Neural cell (in vitro differentiated cells): ENCODE results near the gene INPP5F. TPM values are rescaled to one million over a fixed set of nuclear protein-coding genes. Genes with fewer than 3 reads are reported as not detected.

Experiments
- H2AFZ ChIP-seq: fragments of 200-600, 300-800 bp; sonication (generic), shearing (Covaris generic); 2 replicates; pipeline ENCODE4 v1.6.0; 2014; ENCODE audit warnings: low read depth, mild to moderate bottlenecking, antibody characterized with exemption, low read length, moderate library complexity
- H3F3A ChIP-seq: fragments of 200-600 bp; shearing (Covaris generic); 2 replicates; pipeline ENCODE4 v1.6.1; 2016; ENCODE audit warnings: mild to moderate bottlenecking, moderate library complexity, mixed read lengths, antibody characterized with exemption, low read length; ENCODE audit not compliant: insufficient read depth, poor library complexity, severe bottlenecking
- H3K27ac ChIP-seq: fragments of 200-600, 300-800 bp; sonication (generic), shearing (Covaris generic); 2 replicates; pipeline ENCODE4 v1.5.1; 2014; ENCODE audit warnings: mild to moderate bottlenecking, low read length, moderate library complexity
- H3K27me3 ChIP-seq: fragments of 300-800, 200-600 bp; sonication (generic), shearing (Covaris generic); 2 replicates; pipeline ENCODE4 v1.6.0; 2014; ENCODE audit warnings: mild to moderate bottlenecking, low read depth, low read length, moderate library complexity; ENCODE audit not compliant: insufficient read depth
- H3K36me3 ChIP-seq: fragments of 300-800, 200-600 bp; sonication (generic), shearing (Covaris generic); 2 replicates; pipeline ENCODE4 v1.5.1; 2014; ENCODE audit warnings: mild to moderate bottlenecking, antibody characterized with exemption, low read length, moderate library complexity; ENCODE audit not compliant: insufficient read depth
- H3K4me2 ChIP-seq: fragments of 300-800, 200-600 bp; sonication (generic), shearing (Covaris generic); 2 replicates; pipeline ENCODE4 v1.6.0; 2014; ENCODE audit warnings: mild to moderate bottlenecking, low read length
- H3K4me3 ChIP-seq: fragments of 300-800, 200-600 bp; sonication (generic), shearing (Covaris generic); 2 replicates; pipeline ENCODE4 v1.5.1; 2014; ENCODE audit warnings: mild to moderate bottlenecking, low read length, moderate library complexity
- H3K79me2 ChIP-seq: fragments of 200-600 bp; shearing (Covaris generic); replicated peaks from 2 replicates; pipeline ENCODE4 v1.6.0; 2014; ENCODE audit warnings: mild to moderate bottlenecking, low read length, moderate library complexity; ENCODE audit not compliant: insufficient read depth
- H3K9ac ChIP-seq: fragments of 300-800, 200-600 bp; sonication (generic), shearing (Covaris generic); 2 replicates; pipeline ENCODE4 v1.6.1; 2016; ENCODE audit warnings: mild to moderate bottlenecking, low read length, mixed read lengths
- H3K9me2 ChIP-seq: fragments of 200-600 bp; shearing (Covaris generic); 2 replicates; pipeline ENCODE4 v1.6.1; 2016; ENCODE audit warnings: mild to moderate bottlenecking, low read length, mixed read lengths; ENCODE audit not compliant: insufficient read depth
- H3K9me3 ChIP-seq: fragments of 200-600, 300-800 bp; sonication (generic), shearing (Covaris generic); 2 replicates; pipeline ENCODE4 v1.6.1; 2016; ENCODE audit warnings: mild to moderate bottlenecking, mixed run types, low read length, moderate library complexity, mixed read lengths
- H4K20me1 ChIP-seq: fragments of 200-600 bp; shearing (Covaris generic); 2 replicates; pipeline ENCODE4 v1.6.1; 2016; ENCODE audit warnings: mild to moderate bottlenecking, mixed run types; ENCODE audit not compliant: insufficient read depth
- EP300 ChIP-seq: fragments of 450-650 bp; conservative IDR thresholded peaks from 2 replicates; pipeline ENCODE4 v1.6.1; 2014; ENCODE audit warnings: antibody characterized with exemption, mild to moderate bottlenecking, moderate library complexity; ENCODE audit not compliant: poor library complexity, severe bottlenecking
- EZH2 ChIP-seq: fragments of 200-600, 300-800 bp; shearing (Covaris generic), sonication (generic); IDR thresholded peaks from 2 replicates; pipeline ENCODE4 v1.6.1; 2014; ENCODE audit warnings: antibody characterized with exemption, low read length, borderline replicate concordance, mild to moderate bottlenecking; ENCODE audit not compliant: insufficient read depth, poor library complexity, severe bottlenecking
- MXI1 ChIP-seq: fragments of 450-650 bp; conservative IDR thresholded peaks from 2 replicates; pipeline ENCODE4 v1.6.1; 2014; ENCODE audit warnings: antibody characterized with exemption, mild to moderate bottlenecking; ENCODE audit not compliant: poor library complexity, severe bottlenecking
- POLR2AphosphoS5 ChIP-seq: IDR thresholded peaks from 2 replicates; pipeline ENCODE4 v1.6.1; 2012
- RAD21 ChIP-seq: fragments of 450-650 bp; conservative IDR thresholded peaks from 2 replicates; pipeline ENCODE4 v1.6.1; 2014; ENCODE audit warnings: antibody characterized with exemption, mild to moderate bottlenecking, moderate library complexity
- SMC3 ChIP-seq: fragments of 450-650 bp; conservative IDR thresholded peaks from 2 replicates; pipeline ENCODE4 v1.6.1; 2014; ENCODE audit warnings: antibody characterized with exemption, mild to moderate bottlenecking, moderate library complexity; ENCODE audit not compliant: poor library complexity
- TAF1 ChIP-seq: IDR thresholded peaks from 2 replicates; pipeline ENCODE4 v1.6.1; 2012; ENCODE audit warnings: low read depth
- polyA plus RNA-seq: library from polyadenylated mRNA; depleted of rRNA; stranded (reverse); fragments of >200 nt; gene quantifications from 2 replicates; pipeline ENCODE4 v1.2.3, GENCODE V29; 2014
- TF ChIP-seq, protein P1 (sequence below): IDR thresholded peaks from 2 replicates; pipeline ENCODE4 v1.6.1; 2012; ENCODE audit warnings: borderline replicate concordance
- TF ChIP-seq, protein P2 (sequence below): fragments of 450-650 bp; IDR thresholded peaks from 2 replicates; pipeline ENCODE4 v1.5.1; 2014; ENCODE audit warnings: antibody characterized with exemption, mild to moderate bottlenecking, moderate library complexity; ENCODE audit not compliant: poor library complexity, severe bottlenecking

INPP5F gene
- polyA plus RNA-seq, 1 donor from 2014 or later, result 114 TPM

DNA sequence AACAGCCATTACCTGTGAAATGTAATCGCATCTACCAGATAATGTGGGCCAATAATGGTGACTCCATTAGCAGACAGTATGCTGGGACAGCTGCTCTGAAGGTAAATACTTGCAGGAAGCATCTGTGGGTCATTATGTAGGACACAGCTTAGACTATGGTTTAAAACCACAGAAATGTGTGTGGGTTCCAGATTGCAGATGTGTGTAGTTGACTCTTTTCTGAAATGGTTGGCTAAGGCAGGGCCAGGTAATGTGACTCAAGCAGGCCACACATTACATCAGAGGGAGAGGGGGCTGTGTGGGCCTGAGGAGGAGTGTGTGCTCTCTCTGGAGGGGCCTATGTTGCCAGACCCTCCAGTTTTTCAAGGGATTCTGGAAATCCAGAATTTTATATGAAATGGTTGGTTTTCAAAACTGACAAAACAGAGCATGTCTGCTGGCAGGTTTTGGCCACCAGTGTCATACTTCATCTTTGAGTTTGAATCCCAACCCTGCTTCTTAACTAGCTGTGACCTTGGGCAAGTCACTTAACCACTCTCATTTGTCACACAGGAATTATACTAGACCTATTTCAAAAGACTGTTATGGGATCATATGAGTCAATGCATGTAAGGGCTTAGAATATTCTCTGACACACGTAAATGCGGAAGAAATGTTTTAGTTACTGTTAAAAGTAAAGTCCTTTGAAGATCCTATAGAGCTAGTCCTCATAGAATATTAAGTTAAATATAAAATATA lies 82.3 kb downstream of the INPP5F start:
- Histone ChIP-seq H3K9me3 (no peaks in the 10 kb centered on the region), H3K4me2 (no peak overlapping the region)

DNA sequence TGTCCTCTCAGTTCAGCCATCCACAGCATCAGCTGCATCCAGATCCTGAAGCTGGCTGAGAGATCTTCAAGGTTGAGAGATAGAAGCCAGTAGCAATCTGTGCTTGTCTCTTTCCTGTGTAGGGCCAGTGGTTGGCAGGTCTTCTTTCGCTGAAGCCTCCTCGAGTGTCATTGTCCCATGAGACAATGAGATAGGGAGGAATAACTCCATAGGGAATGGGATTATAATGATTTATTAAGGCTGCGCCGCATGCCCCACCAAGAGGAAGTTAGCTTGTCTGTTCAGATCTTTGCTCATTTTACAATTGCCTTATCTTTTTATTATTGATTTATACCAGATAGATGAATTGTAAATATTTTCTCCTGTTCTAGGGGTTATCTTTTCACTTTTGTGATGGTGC lies 85.3 kb downstream of the INPP5F start:
- Histone ChIP-seq H2AFZ (no peak overlapping the region), H3K9me2 (no peaks in the 10 kb centered on the region), H3K27me3 (no peaks in the 10 kb centered on the region), H3K9me3 (no peaks in the 10 kb centered on the region), H3K9ac (no peak overlapping the region), H3K4me3 (no peak overlapping the region), H3F3A (no peaks in the 10 kb centered on the region), H3K79me2 (no peaks in the 10 kb centered on the region), H4K20me1 (no peaks in the 10 kb centered on the region), H3K4me2 (no peak overlapping the region), H3K27ac (no peak overlapping the region), H3K36me3 (peaks cover 4% of the 10 kb centered on the region)
- no peak for TF ChIP-seq SMC3
- TF ChIP-seq, protein P1, sequence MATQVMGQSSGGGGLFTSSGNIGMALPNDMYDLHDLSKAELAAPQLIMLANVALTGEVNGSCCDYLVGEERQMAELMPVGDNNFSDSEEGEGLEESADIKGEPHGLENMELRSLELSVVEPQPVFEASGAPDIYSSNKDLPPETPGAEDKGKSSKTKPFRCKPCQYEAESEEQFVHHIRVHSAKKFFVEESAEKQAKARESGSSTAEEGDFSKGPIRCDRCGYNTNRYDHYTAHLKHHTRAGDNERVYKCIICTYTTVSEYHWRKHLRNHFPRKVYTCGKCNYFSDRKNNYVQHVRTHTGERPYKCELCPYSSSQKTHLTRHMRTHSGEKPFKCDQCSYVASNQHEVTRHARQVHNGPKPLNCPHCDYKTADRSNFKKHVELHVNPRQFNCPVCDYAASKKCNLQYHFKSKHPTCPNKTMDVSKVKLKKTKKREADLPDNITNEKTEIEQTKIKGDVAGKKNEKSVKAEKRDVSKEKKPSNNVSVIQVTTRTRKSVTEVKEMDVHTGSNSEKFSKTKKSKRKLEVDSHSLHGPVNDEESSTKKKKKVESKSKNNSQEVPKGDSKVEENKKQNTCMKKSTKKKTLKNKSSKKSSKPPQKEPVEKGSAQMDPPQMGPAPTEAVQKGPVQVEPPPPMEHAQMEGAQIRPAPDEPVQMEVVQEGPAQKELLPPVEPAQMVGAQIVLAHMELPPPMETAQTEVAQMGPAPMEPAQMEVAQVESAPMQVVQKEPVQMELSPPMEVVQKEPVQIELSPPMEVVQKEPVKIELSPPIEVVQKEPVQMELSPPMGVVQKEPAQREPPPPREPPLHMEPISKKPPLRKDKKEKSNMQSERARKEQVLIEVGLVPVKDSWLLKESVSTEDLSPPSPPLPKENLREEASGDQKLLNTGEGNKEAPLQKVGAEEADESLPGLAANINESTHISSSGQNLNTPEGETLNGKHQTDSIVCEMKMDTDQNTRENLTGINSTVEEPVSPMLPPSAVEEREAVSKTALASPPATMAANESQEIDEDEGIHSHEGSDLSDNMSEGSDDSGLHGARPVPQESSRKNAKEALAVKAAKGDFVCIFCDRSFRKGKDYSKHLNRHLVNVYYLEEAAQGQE, result no peak
- no peak for TF ChIP-seq EP300
- no peak for TF ChIP-seq TAF1
- TF ChIP-seq, protein P2, sequence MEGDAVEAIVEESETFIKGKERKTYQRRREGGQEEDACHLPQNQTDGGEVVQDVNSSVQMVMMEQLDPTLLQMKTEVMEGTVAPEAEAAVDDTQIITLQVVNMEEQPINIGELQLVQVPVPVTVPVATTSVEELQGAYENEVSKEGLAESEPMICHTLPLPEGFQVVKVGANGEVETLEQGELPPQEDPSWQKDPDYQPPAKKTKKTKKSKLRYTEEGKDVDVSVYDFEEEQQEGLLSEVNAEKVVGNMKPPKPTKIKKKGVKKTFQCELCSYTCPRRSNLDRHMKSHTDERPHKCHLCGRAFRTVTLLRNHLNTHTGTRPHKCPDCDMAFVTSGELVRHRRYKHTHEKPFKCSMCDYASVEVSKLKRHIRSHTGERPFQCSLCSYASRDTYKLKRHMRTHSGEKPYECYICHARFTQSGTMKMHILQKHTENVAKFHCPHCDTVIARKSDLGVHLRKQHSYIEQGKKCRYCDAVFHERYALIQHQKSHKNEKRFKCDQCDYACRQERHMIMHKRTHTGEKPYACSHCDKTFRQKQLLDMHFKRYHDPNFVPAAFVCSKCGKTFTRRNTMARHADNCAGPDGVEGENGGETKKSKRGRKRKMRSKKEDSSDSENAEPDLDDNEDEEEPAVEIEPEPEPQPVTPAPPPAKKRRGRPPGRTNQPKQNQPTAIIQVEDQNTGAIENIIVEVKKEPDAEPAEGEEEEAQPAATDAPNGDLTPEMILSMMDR, result no peak

More for the DNA sequence above, 82.3 kb downstream of the INPP5F start:
- peaks cover 6% of the 10 kb centered on the region for H3K36me3 ChIP-seq
- H3K27me3 ChIP-seq, result no peaks in the 10 kb centered on the region
- TF ChIP-seq TAF1 (no peak), RAD21 (no peak), EP300 (no peak), POLR2AphosphoS5 (no peak), EZH2 (no peak), SMC3 (no peak), MXI1 (no peak)
- TF ChIP-seq, protein P1, result no peak
- TF ChIP-seq, protein P2, result no peak
- H2AFZ ChIP-seq, result no peak overlapping the region
- no peak overlapping the region for H3K27ac ChIP-seq
- no peaks in the 10 kb centered on the region for H3K9me2 ChIP-seq
- H3K79me2 ChIP-seq, result no peaks in the 10 kb centered on the region
- H3K9ac ChIP-seq, result no peak overlapping the region
- no peaks in the 10 kb centered on the region for H3F3A ChIP-seq
- no peak overlapping the region for H3K4me3 ChIP-seq
- no peaks in the 10 kb centered on the region for H4K20me1 ChIP-seq
